ENCODE measurements around the gene TMF1. TPM values are rescaled to one million over a fixed set of nuclear protein-coding genes. Genes with fewer than 3 reads are reported as not detected.
A peak's percentile ranks its signal among the peaks of the same experiment; 100 is the strongest.

The TMF1 gene
- total and polyA plus RNA-seq, 2 of the 8 experiments (the other 6 are each of a cell fraction or from before 2014, with no cell fraction given): 1.4 to 18.3 TPM

GRCh38 chr3:68997887-68998286, 54.2 kb downstream of the TMF1 start:
- Histone ChIP-seq H3K79me1 (ENCODE audit: low read depth, low read length) (no peaks in the 10 kb centered on the region), H3K79me2 (ENCODE audit: control insufficient read depth in 1 of 2, insufficient read depth in 2 of 2, low read length in 2 of 2) (no peaks in the 10 kb centered on the region), H2BK5ac (ENCODE audit: low read depth, low read length) (no peak overlapping the region), H4K20me1 (replicated peaks in 1 of 2; ENCODE audit: control insufficient read depth in 1 of 2, insufficient read depth in 2 of 2, low read length in 2 of 2) (no peaks in the 10 kb centered on the region), H2AFZ (ENCODE audit: low read length) (no peak overlapping the region), H3K23ac (ENCODE audit: insufficient read length) (peak overlapping the region; percentile 47), H3K4me3 (ENCODE audit: extremely low read depth in 1 of 4, insufficient read depth in 2 of 4, low read depth in 3 of 4, low read length in 4 of 4) (no peak overlapping the region), H2BK120ac (replicated peaks; ENCODE audit: low read depth, low read length) (no peak overlapping the region), H3K23me2 (ENCODE audit: low read depth, low read length) (no peaks in the 10 kb centered on the region), H3K27ac (ENCODE audit: low read depth, low read length) (no peak overlapping the region), H3K9me3 (ENCODE audit: insufficient read depth in 2 of 2, low read depth in 1 of 2, low read length in 1 of 2) (peaks cover 0 to 1% of the 10 kb centered on the region in 2 experiments; a peak in 1 of 4 replicates), H2AK5ac (ENCODE audit: low read depth, low read length) (no peak overlapping the region), H4K5ac (ENCODE audit: insufficient read length, low read depth, low read length) (no peak overlapping the region), H2BK20ac (ENCODE audit: low read length) (no peak overlapping the region), H3K9ac (replicated peaks in 1 of 4; ENCODE audit: extremely low read depth in 1 of 4, low read depth in 3 of 4, low read length in 3 of 4) (no peak overlapping the region), H3K36me3 (ENCODE audit: control insufficient read depth in 2 of 4, insufficient read depth in 4 of 4, low read length in 3 of 4) (peaks cover 0 to 24% (median 3%) of the 10 kb centered on the region in 4 experiments; a peak in 4 of 8 replicates), H3K14ac (ENCODE audit: insufficient read length) (no peak overlapping the region), H3K4me1 (replicated peaks in 1 of 4; ENCODE audit: control insufficient read depth in 3 of 4, insufficient read depth in 4 of 4, low read length in 3 of 4) (no peaks in the 10 kb centered on the region), H3K56ac (replicated peaks; ENCODE audit: insufficient read length, low read depth, low read length) (no peak overlapping the region), H3K27me3 (replicated peaks in 1 of 4; ENCODE audit: control insufficient read depth in 3 of 4, extremely low read depth in 1 of 4, insufficient read depth in 3 of 4, low read length in 3 of 4) (no peaks in the 10 kb centered on the region), H4K8ac (ENCODE audit: extremely low read depth, insufficient read depth, low read length) (no peak overlapping the region), H2BK15ac (ENCODE audit: low read length) (no peak overlapping the region), H3K18ac (ENCODE audit: extremely low read depth, low read length) (no peak overlapping the region), H4K91ac (replicated peaks; ENCODE audit: insufficient read length, low read length) (no peak overlapping the region), H3K4me2 (ENCODE audit: insufficient read depth in 1 of 2, low read depth in 2 of 2, low read length in 2 of 2) (no peak overlapping the region), H3K4ac (replicated peaks; ENCODE audit: insufficient read length, low read depth, low read length) (no peak overlapping the region), H2BK12ac (ENCODE audit: low read depth, low read length) (no peak overlapping the region)
- WGBS, 2 experiments (ENCODE audit: extremely low coverage in 1 of 2, insufficient coverage in 1 of 2, insufficient read length in 1 of 2, insufficient replicate concordance in 2 of 2, low coverage in 1 of 2, low lambda C conversion rate in 2 of 2, missing lambda C conversion rate in 1 of 2): 88% methylated on average over 6 of the region's 6 CpGs; no CpG with 5 or more reads in 1 of the 2 experiments
- CTCF ChIA-PET (ENCODE audit: partially characterized antibody): interaction anchor here (1.5 kb wide), 1 partner anchor 8 kb away, joined by 7 read pairs; no protein-coding TSS in a partner anchor
- POLR2A ChIA-PET (ENCODE audit: partially characterized antibody): no interaction called here
- FAIRE-seq (no peak), DNase-seq (ENCODE audit: low read depth in 1 of 2, low spot score in 2 of 2) (no peak)
- TF ChIP-seq EP300 (IDR thresholded peaks at IDR 0.05; ENCODE audit: borderline replicate concordance in 1 of 2, low read depth in 2 of 2, low read length in 2 of 2) (no peak), TEAD4 (IDR thresholded peaks at IDR 0.05; ENCODE audit: low read depth, low read length) (no peak), NRF1 (IDR thresholded peaks at IDR 0.05; ENCODE audit: low read depth, low read length) (no peak), KDM4A (IDR thresholded peaks at IDR 0.05; ENCODE audit: low read depth, low read length, severe bottlenecking) (no peak), ATF3 (IDR thresholded peaks at IDR 0.05; ENCODE audit: insufficient read depth, low read depth, low read length) (no peak), GABPA (IDR thresholded peaks at IDR 0.05; ENCODE audit: borderline replicate concordance, insufficient read depth, low read length) (no peak), BACH1 (IDR thresholded peaks at IDR 0.05; ENCODE audit: low read length) (no peak), CHD2 (IDR thresholded peaks at IDR 0.05; ENCODE audit: low read length) (no peak), RNF2 (IDR thresholded peaks at IDR 0.05; ENCODE audit: borderline replicate concordance, low read depth, low read length, missing control alignments, poor library complexity, severe bottlenecking) (no peak), RBBP5 (IDR thresholded peaks at IDR 0.05; ENCODE audit: borderline replicate concordance, low read depth, low read length) (no peak), POLR2AphosphoS5 (IDR thresholded peaks at IDR 0.05; ENCODE audit: low read depth, low read length) (no peak), USF2 (IDR thresholded peaks at IDR 0.05; ENCODE audit: low read length) (no peak)

Measured in H1 (cell line).